K562 (cell line): ENCODE data around the gene EXOSC6. TPM values are rescaled to one million over a fixed set of nuclear protein-coding genes. Genes with fewer than 3 reads are reported as not detected.

ENCODE experiments used
- ARID1B ChIP-seq: fragments of 450-650 bp; IDR thresholded peaks from 2 replicates; pipeline ENCODE4 v1.6.1; 2016; ENCODE audit warnings: antibody characterized with exemption, mild to moderate bottlenecking, inconsistent platforms
- CBX2 ChIP-seq: fragments of 200-600 bp; sonication (generic); IDR thresholded peaks from one replicate; pipeline ENCODE4 v1.6.1; 2012; ENCODE audit warnings: mild to moderate bottlenecking, low read length, inconsistent platforms; ENCODE audit not compliant: insufficient read depth, poor library complexity, severe bottlenecking
- HDAC1 ChIP-seq, 2 experiments: fragments of 450-650 bp; IDR thresholded peaks; 2 replicates each; pipeline ENCODE4 v1.6.1; 2016 to 2017; ENCODE audit warnings: inconsistent platforms in 1 of 2, mild to moderate bottlenecking in 1 of 2, moderate library complexity in 1 of 2
- HMG20B ChIP-seq: fragments of 250-450 bp; sonication (Bioruptor Pico); IDR thresholded peaks from 2 replicates; pipeline ENCODE4 v1.5.0; 2021; ENCODE audit warnings: mild to moderate bottlenecking
- MTA2 ChIP-seq: fragments of 450-650 bp; IDR thresholded peaks from 2 replicates; pipeline ENCODE4 v1.6.1; 2016; ENCODE audit warnings: low read depth
- MYNN ChIP-seq, 2 experiments: sonication (generic); formaldehyde crosslinking in 1 of 2; IDR thresholded peaks; 2 replicates each; pipeline versions ENCODE4 v1.5.0 to v1.6.1; 2016 to 2020; ENCODE audit warnings: antibody characterized with exemption in 1 of 2, missing genetic modification reagents in 1 of 2
- PCBP1 ChIP-seq: fragments of 200-400 bp; formaldehyde crosslinking; IDR thresholded peaks from 2 replicates; pipeline ENCODE4 v1.6.1; 2018; ENCODE audit warnings: mild to moderate bottlenecking, low read depth, low read length; ENCODE audit not compliant: poor library complexity, severe bottlenecking
- SMAD3 ChIP-seq: fragments of 450-650 bp; formaldehyde crosslinking; conservative IDR thresholded peaks from 2 replicates; pipeline ENCODE4 v1.4.0; 2020; ENCODE audit warnings: mild to moderate bottlenecking
- SMARCA4 ChIP-seq: fragments of 450-650 bp; IDR thresholded peaks from 2 replicates; pipeline ENCODE4 v1.6.1; 2016
- XRCC5 ChIP-seq: fragments of 200-400 bp; formaldehyde crosslinking; IDR thresholded peaks from 2 replicates; pipeline ENCODE4 v1.6.1; 2017; ENCODE audit warnings: low read depth, mild to moderate bottlenecking, low read length
- ZNF184 ChIP-seq: sonication (generic); formaldehyde crosslinking; IDR thresholded peaks from 2 replicates; pipeline ENCODE4 v1.5.0; 2020; ENCODE audit warnings: missing genetic modification reagents
- ZNF507 ChIP-seq: conservative IDR thresholded peaks from 2 replicates; pipeline ENCODE4 v1.6.1; 2017; ENCODE audit warnings: missing genetic modification characterization, missing compliant biosample characterization
- ZNF551 ChIP-seq: fragments of 250-450 bp; sonication (Bioruptor Pico); IDR thresholded peaks from 2 replicates; pipeline ENCODE4 v1.5.0; 2021; ENCODE audit warnings: mild to moderate bottlenecking, moderate library complexity
- polyA plus RNA-seq, 8 experiments: library from polyadenylated mRNA; depleted of rRNA in 4 of 8; stranded (reverse) in 5 of 8; unstranded in 3 of 8; fragments of >200 nt; fragmentation: Nextera tagmentation in 2 of 8; fragmentation: Illumina TruSeq in 1 of 8; extraction: Ambion mirVana in 2 of 8; extraction: Trizol in 1 of 8; gene quantifications; 2 replicates each; pipeline versions ENCODE4 v1.2.1 to v1.2.3, GENCODE V29; 2011 to 2014; ENCODE audit warnings: inconsistent platforms in 1 of 8, missing spikeins in 1 of 8
- total RNA-seq, 7 experiments: library from RNA; depleted of rRNA in 6 of 7; stranded (reverse); fragments of >200 nt in 6 of 7; fragmentation: Illumina TruSeq in 2 of 7; extraction: Trizol in 2 of 7; gene quantifications; 2 replicates each; pipeline versions ENCODE4 v1.2.1 to v1.2.3, GENCODE V29; 2011 to 2021; ENCODE audit warnings: low replicate concordance in 1 of 7
- TF ChIP-seq, protein P1 (sequence below): sonication (generic); formaldehyde crosslinking; IDR thresholded peaks from 2 replicates; pipeline ENCODE4 v1.8.1; 2023; ENCODE audit warnings: mild to moderate bottlenecking, missing genetic modification reagents
- TF ChIP-seq, protein P2 (sequence below): fragments of 450-650 bp; IDR thresholded peaks from 2 replicates; pipeline ENCODE4 v1.6.1; 2018; ENCODE audit not compliant: partially characterized antibody
- TF ChIP-seq, protein P3 (sequence below): fragments of 450-650 bp; formaldehyde crosslinking; IDR thresholded peaks from 2 replicates; pipeline ENCODE4 v1.4.0; 2022; ENCODE audit warnings: missing genetic modification characterization
- TF ChIP-seq, protein P4 (sequence below): fragments of 450-650 bp; IDR thresholded peaks from one replicate; pipeline ENCODE4 v1.6.1; 2018; ENCODE audit warnings: mild to moderate bottlenecking, moderate library complexity; ENCODE audit not compliant: partially characterized antibody

The EXOSC6 gene
- total and polyA plus RNA-seq, 9 of the 15 experiments (the other 6 are each of a cell fraction or from before 2014, with no cell fraction given), result 9.2 to 29.0 (median 15.6) TPM

DNA sequence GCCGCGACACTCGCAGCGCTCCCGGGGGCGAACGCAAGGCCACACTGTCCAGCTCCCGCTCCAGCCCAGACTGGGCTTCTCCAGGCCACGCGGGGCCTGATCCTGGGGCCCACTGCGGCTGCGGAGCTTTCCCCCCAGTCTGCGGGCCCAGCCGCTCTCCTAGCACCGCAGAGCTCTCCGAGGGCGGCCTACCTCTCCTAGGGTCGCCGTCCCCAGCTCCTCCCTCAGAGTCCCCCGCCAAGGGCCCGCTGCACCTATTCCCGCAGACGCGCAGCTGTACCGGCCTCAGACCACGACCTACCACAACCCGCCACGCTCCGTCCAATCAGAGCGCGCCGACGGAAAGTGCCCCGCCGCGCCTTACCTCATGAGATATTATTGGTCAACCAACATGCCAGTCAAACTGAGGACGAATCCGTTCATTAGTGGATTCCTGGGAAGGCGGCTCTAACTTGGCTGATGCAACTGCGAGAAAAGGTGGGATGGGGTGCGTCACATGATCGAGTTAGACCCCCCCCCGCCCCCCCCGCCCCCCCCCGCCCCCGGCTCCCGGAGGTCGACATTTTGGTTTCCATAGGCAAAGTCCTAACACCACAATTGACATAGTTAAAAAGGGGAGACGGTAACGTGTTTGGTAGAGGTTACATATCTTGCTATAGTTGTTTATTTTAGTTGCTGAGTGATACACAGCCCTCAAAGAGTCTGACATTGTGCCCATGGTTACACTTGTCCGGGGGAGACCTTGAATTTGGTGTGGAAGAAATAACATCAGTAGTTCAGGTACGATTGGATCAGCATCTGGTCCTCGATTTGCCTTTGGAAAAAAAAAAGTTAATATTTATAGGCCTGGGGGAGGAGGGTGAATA is 37.7 kb upstream of the EXOSC6 start, which contains the start of gene AARS1 (continued):
- TF ChIP-seq ZNF507, result no peak
- TF ChIP-seq ARID1B, result no peak
- TF ChIP-seq, protein P1, sequence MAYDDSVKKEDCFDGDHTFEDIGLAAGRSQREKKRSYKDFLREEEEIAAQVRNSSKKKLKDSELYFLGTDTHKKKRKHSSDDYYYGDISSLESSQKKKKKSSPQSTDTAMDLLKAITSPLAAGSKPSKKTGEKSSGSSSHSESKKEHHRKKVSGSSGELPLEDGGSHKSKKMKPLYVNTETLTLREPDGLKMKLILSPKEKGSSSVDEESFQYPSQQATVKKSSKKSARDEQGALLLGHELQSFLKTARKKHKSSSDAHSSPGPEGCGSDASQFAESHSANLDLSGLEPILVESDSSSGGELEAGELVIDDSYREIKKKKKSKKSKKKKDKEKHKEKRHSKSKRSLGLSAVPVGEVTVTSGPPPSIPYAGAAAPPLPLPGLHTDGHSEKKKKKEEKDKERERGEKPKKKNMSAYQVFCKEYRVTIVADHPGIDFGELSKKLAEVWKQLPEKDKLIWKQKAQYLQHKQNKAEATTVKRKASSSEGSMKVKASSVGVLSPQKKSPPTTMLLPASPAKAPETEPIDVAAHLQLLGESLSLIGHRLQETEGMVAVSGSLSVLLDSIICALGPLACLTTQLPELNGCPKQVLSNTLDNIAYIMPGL (CRISPR knock-in tag), result no peak; the same call in 1 of the 2 replicates
- peak in 1 of 2 experiments; percentile 91; a peak in 2 of 4 replicates for TF ChIP-seq HDAC1 (IDR thresholded peaks at IDR 0.05)
- TF ChIP-seq SMAD3 (CRISPR knock-in tag), result peak; percentile 83; the same call in 1 of the 2 replicates
- TF ChIP-seq HMG20B, result no peak
- TF ChIP-seq ZNF184 (CRISPR knock-in tag), result no peak
- TF ChIP-seq, protein P2, sequence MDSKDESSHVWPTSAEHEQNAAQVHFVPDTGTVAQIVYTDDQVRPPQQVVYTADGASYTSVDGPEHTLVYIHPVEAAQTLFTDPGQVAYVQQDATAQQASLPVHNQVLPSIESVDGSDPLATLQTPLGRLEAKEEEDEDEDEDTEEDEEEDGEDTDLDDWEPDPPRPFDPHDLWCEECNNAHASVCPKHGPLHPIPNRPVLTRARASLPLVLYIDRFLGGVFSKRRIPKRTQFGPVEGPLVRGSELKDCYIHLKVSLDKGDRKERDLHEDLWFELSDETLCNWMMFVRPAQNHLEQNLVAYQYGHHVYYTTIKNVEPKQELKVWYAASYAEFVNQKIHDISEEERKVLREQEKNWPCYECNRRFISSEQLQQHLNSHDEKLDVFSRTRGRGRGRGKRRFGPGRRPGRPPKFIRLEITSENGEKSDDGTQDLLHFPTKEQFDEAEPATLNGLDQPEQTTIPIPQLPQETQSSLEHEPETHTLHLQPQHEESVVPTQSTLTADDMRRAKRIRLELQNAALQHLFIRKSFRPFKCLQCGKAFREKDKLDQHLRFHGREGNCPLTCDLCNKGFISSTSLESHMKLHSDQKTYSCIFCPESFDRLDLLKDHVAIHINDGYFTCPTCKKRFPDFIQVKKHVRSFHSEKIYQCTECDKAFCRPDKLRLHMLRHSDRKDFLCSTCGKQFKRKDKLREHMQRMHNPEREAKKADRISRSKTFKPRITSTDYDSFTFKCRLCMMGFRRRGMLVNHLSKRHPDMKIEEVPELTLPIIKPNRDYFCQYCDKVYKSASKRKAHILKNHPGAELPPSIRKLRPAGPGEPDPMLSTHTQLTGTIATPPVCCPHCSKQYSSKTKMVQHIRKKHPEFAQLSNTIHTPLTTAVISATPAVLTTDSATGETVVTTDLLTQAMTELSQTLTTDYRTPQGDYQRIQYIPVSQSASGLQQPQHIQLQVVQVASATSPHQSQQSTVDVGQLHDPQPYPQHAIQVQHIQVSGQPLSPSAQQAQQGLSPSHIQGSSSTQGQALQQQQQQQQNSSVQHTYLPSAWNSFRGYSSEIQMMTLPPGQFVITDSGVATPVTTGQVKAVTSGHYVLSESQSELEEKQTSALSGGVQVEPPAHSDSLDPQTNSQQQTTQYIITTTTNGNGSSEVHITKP, result peak; percentile 54
- TF ChIP-seq MYNN (IDR thresholded peaks at IDR 0.05), result no peak; the same call in 1 of the 2 replicates
- no peak for TF ChIP-seq MYNN (CRISPR knock-in tag; IDR thresholded peaks at IDR 0.05)
- TF ChIP-seq, protein P3, sequence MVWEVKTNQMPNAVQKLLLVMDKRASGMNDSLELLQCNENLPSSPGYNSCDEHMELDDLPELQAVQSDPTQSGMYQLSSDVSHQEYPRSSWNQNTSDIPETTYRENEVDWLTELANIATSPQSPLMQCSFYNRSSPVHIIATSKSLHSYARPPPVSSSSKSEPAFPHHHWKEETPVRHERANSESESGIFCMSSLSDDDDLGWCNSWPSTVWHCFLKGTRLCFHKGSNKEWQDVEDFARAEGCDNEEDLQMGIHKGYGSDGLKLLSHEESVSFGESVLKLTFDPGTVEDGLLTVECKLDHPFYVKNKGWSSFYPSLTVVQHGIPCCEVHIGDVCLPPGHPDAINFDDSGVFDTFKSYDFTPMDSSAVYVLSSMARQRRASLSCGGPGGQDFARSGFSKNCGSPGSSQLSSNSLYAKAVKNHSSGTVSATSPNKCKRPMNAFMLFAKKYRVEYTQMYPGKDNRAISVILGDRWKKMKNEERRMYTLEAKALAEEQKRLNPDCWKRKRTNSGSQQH (CRISPR knock-in tag), result peak; percentile 89
- TF ChIP-seq PCBP1, result peak; percentile 97
- no peak for TF ChIP-seq XRCC5
- no peak for TF ChIP-seq ZNF551 (CRISPR knock-in tag)
- TF ChIP-seq, protein P4, sequence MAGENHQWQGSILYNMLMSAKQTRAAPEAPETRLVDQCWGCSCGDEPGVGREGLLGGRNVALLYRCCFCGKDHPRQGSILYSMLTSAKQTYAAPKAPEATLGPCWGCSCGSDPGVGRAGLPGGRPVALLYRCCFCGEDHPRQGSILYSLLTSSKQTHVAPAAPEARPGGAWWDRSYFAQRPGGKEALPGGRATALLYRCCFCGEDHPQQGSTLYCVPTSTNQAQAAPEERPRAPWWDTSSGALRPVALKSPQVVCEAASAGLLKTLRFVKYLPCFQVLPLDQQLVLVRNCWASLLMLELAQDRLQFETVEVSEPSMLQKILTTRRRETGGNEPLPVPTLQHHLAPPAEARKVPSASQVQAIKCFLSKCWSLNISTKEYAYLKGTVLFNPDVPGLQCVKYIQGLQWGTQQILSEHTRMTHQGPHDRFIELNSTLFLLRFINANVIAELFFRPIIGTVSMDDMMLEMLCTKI, result no peak
- no peak for TF ChIP-seq MTA2
- no peak for TF ChIP-seq SMARCA4
- TF ChIP-seq CBX2, result no peak
